HG03045 (cell line): ENCODE results near the gene TMEM232.
"Not testable (repeated sequence)": the region's sequence is repeated elsewhere in the genome, so short reads cannot be mapped to it uniquely, and the experiment has no call there.

Experiments used
- ATAC-seq: cut with Tn5 transposase; IDR thresholded peaks from one replicate; pipeline ENCODE4 v1.9.1; 2021; ENCODE audit warnings: mild to moderate bottlenecking, moderate library complexity; ENCODE audit not compliant: unreplicated experiment

The TMEM232 gene

GRCh38 chr5:110536120-110537115 lies 190.1 kb downstream of the TMEM232 start:
- no peak for ATAC-seq

- not testable (repeated sequence) for ATAC-seq
Measured at GRCh38 chr5:110535146-110535545, 191.3 kb downstream of the TMEM232 start.

- ATAC-seq, result no peak
Measured at GRCh38 chr5:110525762-110526161, 200.7 kb downstream of the TMEM232 start.

- no peak for ATAC-seq
Measured at GRCh38 chr5:110517396-110517795, 209.1 kb downstream of the TMEM232 start.

- ATAC-seq, result no peak
Measured at GRCh38 chr5:110514030-110514429, 212.4 kb downstream of the TMEM232 start.

GRCh38 chr5:110512266-110512665 lies 214.2 kb downstream of the TMEM232 start:
- ATAC-seq, result no peak

GRCh38 chr5:110510146-110510545 lies 216.3 kb downstream of the TMEM232 start:
- ATAC-seq, result no peak

- no peak for ATAC-seq
Measured at GRCh38 chr5:110507972-110508371, 218.5 kb downstream of the TMEM232 start.

- ATAC-seq, result no peak
Measured at GRCh38 chr5:110506378-110506777, 220.1 kb downstream of the TMEM232 start.

- no peak for ATAC-seq
Measured at GRCh38 chr5:110496276-110496675, 230.2 kb downstream of the TMEM232 start.

GRCh38 chr5:110492446-110492845 lies 234.0 kb downstream of the TMEM232 start:
- no peak for ATAC-seq

GRCh38 chr5:110478895-110479294 lies 247.6 kb downstream of the TMEM232 start:
- ATAC-seq, result no peak

- ATAC-seq, result no peak
Measured at GRCh38 chr5:110477911-110478310, 248.6 kb downstream of the TMEM232 start.

GRCh38 chr5:110476164-110476563 lies 250.3 kb downstream of the TMEM232 start:
- ATAC-seq, result no peak

GRCh38 chr5:110475529-110475928 lies 250.9 kb downstream of the TMEM232 start:
- ATAC-seq, result no peak

GRCh38 chr5:110469486-110469885 lies 257.0 kb downstream of the TMEM232 start:
- ATAC-seq, result no peak

GRCh38 chr5:110463106-110463505 lies 263.4 kb downstream of the TMEM232 start:
- ATAC-seq, result no peak

- no peak for ATAC-seq
Measured at GRCh38 chr5:110460837-110461236, 265.6 kb downstream of the TMEM232 start.

GRCh38 chr5:110458313-110458712 lies 268.2 kb downstream of the TMEM232 start:
- no peak for ATAC-seq

- ATAC-seq, result no peak
Measured at GRCh38 chr5:110442856-110443255, 283.6 kb downstream of the TMEM232 start.

GRCh38 chr5:110441035-110441434 lies 285.4 kb downstream of the TMEM232 start:
- no peak for ATAC-seq

GRCh38 chr5:110440058-110440457 lies 286.4 kb downstream of the TMEM232 start:
- no peak for ATAC-seq
